GM18873 (cell line): ENCODE measurements around the gene NKAIN2.
"Not testable (repeated sequence)": the region's sequence is repeated elsewhere in the genome, so short reads cannot be mapped to it uniquely, and the experiment has no call there.

ENCODE experiments used
- ATAC-seq: cut with Tn5 transposase; IDR thresholded peaks from one replicate; pipeline ENCODE4 v1.9.1; 2021; ENCODE audit warnings: mild to moderate bottlenecking, moderate library complexity, moderate number of reproducible peaks; ENCODE audit not compliant: unreplicated experiment, low FRiP score

NKAIN2 gene

GRCh38 chr6:124659427-124659826 is 855.8 kb downstream of the NKAIN2 start:
- ATAC-seq = no peak

GRCh38 chr6:124660185-124660584 is 856.5 kb downstream of the NKAIN2 start:
- no peak for ATAC-seq

- no peak for ATAC-seq
Observed at GRCh38 chr6:124661097-124661661, 857.5 kb downstream of the NKAIN2 start.

- ATAC-seq = no peak
Observed at GRCh38 chr6:124668028-124668427, 864.4 kb downstream of the NKAIN2 start.

- ATAC-seq = no peak
Observed at GRCh38 chr6:124669713-124670480, 866.2 kb downstream of the NKAIN2 start.

GRCh38 chr6:124670801-124671200 is 867.1 kb downstream of the NKAIN2 start:
- ATAC-seq = no peak

- no peak for ATAC-seq
Observed at GRCh38 chr6:124671324-124671723, 867.7 kb downstream of the NKAIN2 start.

- ATAC-seq = no peak
Observed at GRCh38 chr6:124674042-124674441, 870.4 kb downstream of the NKAIN2 start.

- no peak for ATAC-seq
Observed at GRCh38 chr6:124676033-124676432, 872.4 kb downstream of the NKAIN2 start.

GRCh38 chr6:124677874-124678273 is 874.2 kb downstream of the NKAIN2 start:
- no peak for ATAC-seq

GRCh38 chr6:124679387-124679786 is 875.7 kb downstream of the NKAIN2 start:
- ATAC-seq = no peak

GRCh38 chr6:124682751-124683150 is 879.1 kb downstream of the NKAIN2 start:
- ATAC-seq = no peak

GRCh38 chr6:124683507-124683906 is 879.8 kb downstream of the NKAIN2 start:
- no peak for ATAC-seq

- no peak for ATAC-seq
Observed at GRCh38 chr6:124684621-124685020, 881.0 kb downstream of the NKAIN2 start.

- ATAC-seq = no peak
Observed at GRCh38 chr6:124688369-124688768, 884.7 kb downstream of the NKAIN2 start.

GRCh38 chr6:124694139-124694705 is 890.6 kb downstream of the NKAIN2 start:
- no peak for ATAC-seq

- ATAC-seq = no peak
Observed at GRCh38 chr6:124699038-124699437, 895.4 kb downstream of the NKAIN2 start.

GRCh38 chr6:124703541-124703940 is 899.9 kb downstream of the NKAIN2 start:
- no peak for ATAC-seq

GRCh38 chr6:124712532-124712931 is 908.9 kb downstream of the NKAIN2 start:
- not testable (repeated sequence) for ATAC-seq

GRCh38 chr6:124714728-124715127 is 911.1 kb downstream of the NKAIN2 start:
- no peak for ATAC-seq

- ATAC-seq = no peak
Observed at GRCh38 chr6:124719913-124720312, 916.2 kb downstream of the NKAIN2 start.

GRCh38 chr6:124721331-124721730 is 917.7 kb downstream of the NKAIN2 start:
- no peak for ATAC-seq
